Ascending aorta (tissue), 2 donors: Measurements from ENCODE around the gene RASA3. TPM values are rescaled to one million over a fixed set of nuclear protein-coding genes. Genes with fewer than 3 reads are reported as not detected.

Source experiments
- DNase-seq, 2 donors: peaks; one replicate each; pipeline ENCODE4 v3.0.0-alpha.2; 2019; ENCODE audit warnings: low spot score in 2 of 2
- H3K27ac ChIP-seq, 2 donors: fragments of 200-600 bp; sonication (generic); one replicate each; pipeline ENCODE4 v1.5.1; 2016 to 2017; ENCODE audit warnings: mild to moderate bottlenecking in 1 of 2
- H3K27me3 ChIP-seq: fragments of 200-600 bp; sonication (generic); one replicate; pipeline ENCODE4 v1.5.1; 2017
- H3K36me3 ChIP-seq, 2 donors: fragments of 200-600 bp; sonication (generic); one replicate each; pipeline ENCODE4 v1.5.1; 2016
- H3K4me1 ChIP-seq, 2 donors: fragments of 200-600 bp; sonication (generic); one replicate each; pipeline ENCODE4 v1.5.1; 2016 to 2017; ENCODE audit warnings: mild to moderate bottlenecking in 1 of 2
- H3K4me3 ChIP-seq, 2 donors: fragments of 200-600 bp; sonication (generic); one replicate each; pipeline ENCODE4 v1.5.1; 2016 to 2017; ENCODE audit warnings: mild to moderate bottlenecking in 1 of 2
- H3K9me3 ChIP-seq, 2 donors: fragments of 200-600 bp; sonication (generic); one replicate each; pipeline ENCODE4 v1.5.1; 2016
- CTCF ChIP-seq, 3 experiments: fragments of 200-600 bp in 2 of 3; fragments of 450-650 bp in 1 of 3; sonication (generic) in 2 of 3; IDR thresholded peaks; one replicate each; pipeline ENCODE4 v1.5.1; 2016 to 2019; ENCODE audit warnings: antibody characterized with exemption in 3 of 3, mild to moderate bottlenecking in 1 of 3, moderate library complexity in 1 of 3
- intact Hi-C: fragments of 100-400 bp; cut with DNase I; formaldehyde crosslinking; loops from one replicate; pipeline ENCODE4 v1.15.1; 2023
- total RNA-seq: library from RNA; depleted of rRNA; stranded (reverse); fragments of >200 nt; gene quantifications from one replicate; pipeline ENCODE4 v1.1.0, GENCODE V29; 2016

Gene RASA3
- total RNA-seq, 1 donor from 2014 or later = 30.7 TPM

GRCh38 chr13:114027046-114027715 lies 105.2 kb downstream of the RASA3 start:
- Histone ChIP-seq H3K4me3 (peak overlapping the region in 1 of 2 donors; percentile 34), H3K4me1 (peaks cover 0 to 29% of the 10 kb centered on the region in 2 donors), H3K9me3 (no peaks in the 10 kb centered on the region), H3K27ac (peak overlapping the region; percentile 70 to 75), H3K27me3 (no peaks in the 10 kb centered on the region), H3K36me3 (peaks cover 11 to 19% of the 10 kb centered on the region in 2 donors)
- intact Hi-C loops = no loop called here
- DNase-seq = no peak
- TF ChIP-seq CTCF (IDR thresholded peaks at IDR 0.05) = no peak

- H3K27me3 ChIP-seq = no peaks in the 10 kb centered on the region
- H3K27ac ChIP-seq = peak overlapping the region; percentile 70 to 75
- peak overlapping the region in 1 of 2 donors; percentile 34 for H3K4me3 ChIP-seq
- DNase-seq = no peak
- peaks cover 18 to 25% of the 10 kb centered on the region in 2 donors for H3K36me3 ChIP-seq
- H3K9me3 ChIP-seq = no peaks in the 10 kb centered on the region
- intact Hi-C loops = no loop called here
- TF ChIP-seq CTCF (IDR thresholded peaks at IDR 0.05) = no peak
- H3K4me1 ChIP-seq = peaks cover 0 to 25% of the 10 kb centered on the region in 2 donors
Observed at GRCh38 chr13:114026481-114026880, 105.9 kb downstream of the RASA3 start.

- Histone ChIP-seq H3K4me3 (no peak overlapping the region), H3K36me3 (peaks cover 24 to 30% of the 10 kb centered on the region in 2 donors), H3K27me3 (no peaks in the 10 kb centered on the region), H3K9me3 (no peaks in the 10 kb centered on the region), H3K4me1 (peaks cover 0 to 19% of the 10 kb centered on the region in 2 donors), H3K27ac (peak overlapping the region; percentile 70 to 75)
- no peak for TF ChIP-seq CTCF (IDR thresholded peaks at IDR 0.05)
- no peak for DNase-seq
- intact Hi-C loops = no loop called here
Observed at GRCh38 chr13:114025714-114026431, 106.5 kb downstream of the RASA3 start.

GRCh38 chr13:114025405-114025713 lies 107.1 kb downstream of the RASA3 start:
- Histone ChIP-seq H3K4me1 (peaks cover 0 to 19% of the 10 kb centered on the region in 2 donors), H3K4me3 (no peak overlapping the region), H3K9me3 (no peaks in the 10 kb centered on the region), H3K27me3 (no peaks in the 10 kb centered on the region), H3K36me3 (peaks cover 29 to 35% of the 10 kb centered on the region in 2 donors), H3K27ac (no peak overlapping the region)
- TF ChIP-seq CTCF (IDR thresholded peaks at IDR 0.05) = no peak
- DNase-seq = no peak
- intact Hi-C loops = no loop called here

- Histone ChIP-seq H3K27me3 (no peaks in the 10 kb centered on the region), H3K9me3 (no peaks in the 10 kb centered on the region), H3K4me1 (peaks cover 0 to 19% of the 10 kb centered on the region in 2 donors), H3K27ac (no peak overlapping the region), H3K36me3 (peaks cover 32 to 38% of the 10 kb centered on the region in 2 donors), H3K4me3 (no peak overlapping the region)
- no peak for TF ChIP-seq CTCF (IDR thresholded peaks at IDR 0.05)
- no peak for DNase-seq
- intact Hi-C loops = no loop called here
Observed at GRCh38 chr13:114024603-114025404, 107.6 kb downstream of the RASA3 start.
